HG02678 (cell line): ENCODE results near the gene TMC3.

ENCODE experiments used
- ATAC-seq: cut with Tn5 transposase; IDR thresholded peaks from one replicate; pipeline ENCODE4 v1.9.1; 2021; ENCODE audit warnings: mild to moderate bottlenecking, moderate library complexity; ENCODE audit not compliant: unreplicated experiment

TMC3 gene

DNA sequence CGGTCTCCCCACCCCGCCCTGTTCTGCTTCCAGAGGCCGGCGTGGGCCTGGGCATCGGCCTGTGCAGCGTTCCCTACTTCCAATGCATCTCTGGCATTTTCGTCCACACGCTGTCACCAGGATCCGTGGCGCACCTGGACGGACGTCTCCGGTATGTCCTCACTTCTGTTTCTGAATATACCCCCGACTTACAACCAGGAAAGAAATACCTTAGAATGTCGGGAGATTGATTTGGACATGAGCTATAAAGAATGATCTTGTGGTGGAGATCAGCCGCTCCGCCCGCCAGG lies 91.5 kb downstream of the TMC3 start:
- no peak for ATAC-seq

DNA sequence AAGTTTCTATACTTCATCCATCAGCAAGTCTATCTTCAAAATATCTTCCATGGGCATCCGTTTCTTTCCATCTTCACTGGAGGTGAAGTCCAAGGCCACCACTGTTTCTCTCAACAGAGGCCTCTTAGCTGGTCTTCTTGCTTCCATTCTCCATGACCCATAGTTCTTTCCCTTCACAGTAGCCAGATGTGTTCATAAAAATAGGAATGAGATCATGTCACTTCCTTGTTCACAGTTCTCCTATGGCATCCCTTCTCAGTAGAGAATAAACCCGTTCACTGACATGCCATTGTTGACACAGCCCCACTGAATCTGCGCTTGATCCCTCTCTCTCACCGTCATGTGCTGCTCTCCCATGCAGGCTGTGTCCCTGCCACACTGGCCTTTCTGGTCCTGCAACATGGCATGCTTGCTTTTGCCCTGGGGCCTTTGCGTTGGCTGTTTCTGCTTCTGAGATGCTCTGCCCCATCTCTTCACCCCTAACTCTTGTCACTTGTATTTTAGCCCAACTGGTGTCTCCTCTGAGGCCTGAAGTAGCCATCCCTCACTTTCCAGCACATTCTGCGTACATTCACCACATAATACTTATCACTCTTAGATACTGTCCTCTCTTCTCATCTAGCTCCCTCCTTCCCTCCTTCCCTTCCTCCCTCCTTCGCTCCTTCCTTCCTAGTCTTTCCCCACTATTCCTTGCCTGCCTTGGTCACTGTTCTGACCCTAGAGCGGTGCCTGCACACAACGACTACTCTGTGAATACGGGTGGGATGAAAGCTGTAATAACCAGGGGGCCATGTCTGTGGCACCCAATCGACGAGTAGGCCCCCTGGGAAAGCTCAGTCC lies 92.0 kb downstream of the TMC3 start:
- ATAC-seq, result no peak

DNA sequence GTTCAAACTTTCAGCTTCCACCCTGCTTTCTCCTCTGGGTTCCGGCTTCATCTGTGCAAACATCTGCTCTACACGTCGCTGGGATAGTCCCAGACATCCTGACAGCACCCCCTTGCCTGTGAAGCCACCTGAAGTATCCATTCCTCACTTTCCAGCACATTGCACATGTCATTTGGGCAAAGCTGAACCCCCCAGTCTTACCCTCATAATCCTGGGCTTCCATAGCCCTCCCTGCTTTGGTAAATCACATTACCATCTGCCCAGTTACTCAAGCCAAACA lies 92.6 kb downstream of the TMC3 start:
- no peak for ATAC-seq
